HepG2 (cell line): ENCODE data around the gene HLA-DMB. TPM values are rescaled to one million over a fixed set of nuclear protein-coding genes. Genes with fewer than 3 reads are reported as not detected.
A peak's percentile ranks its signal among the peaks of the same experiment; 100 is the strongest.

Experiments
- ATAC-seq: fragments of 200-7000 bp; cut with Tn5 transposase; 3 replicates; pipeline ENCODE4 v1.9.1; 2020; ENCODE audit warnings: mild to moderate bottlenecking, moderate library complexity
- BruUV-seq: library from RNA; stranded (reverse); fragments of 400-500 nt; replicated peaks from 2 replicates; lab custom pipeline; 2021; lab: Mats Ljungman, UMichigan
- CTCF ChIA-PET: fragments of 300-600 bp; formaldehyde crosslinking; extraction: SDS; loops from one replicate; lab custom pipeline; 2021; ENCODE audit warnings: low total read pairs, inconsistent platforms, low intra/inter-chr PET ratio; lab: Yijun Ruan, JAX
- POLR2A ChIA-PET: fragments of 350-600 bp; sonication (Branson Sonifier 250); formaldehyde crosslinking; loops from one replicate; lab custom pipeline; 2020; ENCODE audit warnings: antibody characterized with exemption, inconsistent platforms; lab: Yijun Ruan, JAX
- DNase-seq: peaks from one replicate; pipeline ENCODE4 v3.0.0-alpha.2; 2015; ENCODE audit warnings: low spot score
- FAIRE-seq: peaks from 3 replicates; lab custom pipeline; 2011; peaks lifted over from hg19 to GRCh38; lab: Jason Lieb, UNC
- H2AFZ ChIP-seq: one replicate; pipeline ENCODE4 v1.6.1; 2011; ENCODE audit warnings: low read length, inconsistent platforms
- H3K27ac ChIP-seq: fragments of 300-600 bp; 3 replicates; pipeline ENCODE4 v1.8.0; 2011; ENCODE audit warnings: mixed run types, mild to moderate bottlenecking, mixed read lengths, low read length, inconsistent platforms; ENCODE audit not compliant: insufficient read depth; ENCODE audit errors: extremely low read length
- H3K27me3 ChIP-seq, 2 experiments: fragments of 200-600 bp in 1 of 2; 2 replicates in 1 of 2; 3 replicates in 1 of 2; pipeline versions ENCODE4 v1.6.0 to v1.8.0; 2011; ENCODE audit warnings: low read length in 2 of 2, mild to moderate bottlenecking in 2 of 2, moderate library complexity in 2 of 2, inconsistent platforms in 1 of 2; ENCODE audit not compliant: insufficient read depth in 2 of 2, control insufficient read depth in 1 of 2
- H3K36me3 ChIP-seq, 2 experiments: fragments of 200-600 bp in 1 of 2; replicated peaks in 1 of 2; 2 replicates in 1 of 2; 3 replicates in 1 of 2; pipeline versions ENCODE4 v1.5.1 to v1.8.0; 2011; ENCODE audit warnings: low read length in 2 of 2, inconsistent platforms in 1 of 2; ENCODE audit not compliant: insufficient read depth in 2 of 2, control insufficient read depth in 1 of 2
- H3K4me1 ChIP-seq: 2 replicates; pipeline ENCODE4 v1.5.1; 2012; ENCODE audit warnings: low read length, inconsistent platforms; ENCODE audit not compliant: insufficient read depth
- H3K4me2 ChIP-seq: 2 replicates; pipeline ENCODE4 v1.6.0; 2011; ENCODE audit warnings: low read depth, low read length, inconsistent platforms
- H3K4me3 ChIP-seq, 3 experiments: fragments of 200-600 bp in 1 of 3; sonication (generic), shearing (Covaris generic) in 1 of 3; replicated peaks in 1 of 3; 2 replicates each; pipeline ENCODE4 v1.5.1; 2011 to 2016; ENCODE audit warnings: low read length in 3 of 3, inconsistent platforms in 2 of 3, low read depth in 2 of 3, mild to moderate bottlenecking in 2 of 3, control low read depth in 1 of 3, mixed read lengths in 1 of 3; ENCODE audit not compliant: insufficient read depth in 1 of 3
- H3K79me2 ChIP-seq: one replicate; pipeline ENCODE4 v1.6.1; 2011; ENCODE audit warnings: low read length, inconsistent platforms; ENCODE audit not compliant: insufficient read depth
- H3K9ac ChIP-seq: 2 replicates; pipeline ENCODE4 v1.6.0; 2011; ENCODE audit warnings: mild to moderate bottlenecking, low read depth, low read length, inconsistent platforms; ENCODE audit not compliant: insufficient read depth
- H3K9me3 ChIP-seq: 2 replicates; pipeline ENCODE4 v1.5.1; 2012; ENCODE audit warnings: mild to moderate bottlenecking, low read length
- H4K20me1 ChIP-seq: 2 replicates; pipeline ENCODE4 v1.6.0; 2011; ENCODE audit warnings: inconsistent platforms, mild to moderate bottlenecking, low read length, moderate library complexity; ENCODE audit not compliant: insufficient read depth
- BCL6 ChIP-seq: IDR thresholded peaks from 2 replicates; pipeline ENCODE4 v1.6.1; 2016; ENCODE audit warnings: missing genetic modification reagents, missing compliant biosample characterization
- CEBPB ChIP-seq: IDR thresholded peaks from 2 replicates; pipeline ENCODE4 v1.6.1; 2011; ENCODE audit warnings: low read depth, low read length, improper control_type of control experiment, borderline replicate concordance
- FOSL2 ChIP-seq: sonication (generic); formaldehyde crosslinking; IDR thresholded peaks from 2 replicates; pipeline ENCODE4 v1.4.0; 2020; ENCODE audit warnings: missing genetic modification reagents
- JARID2 ChIP-seq: sonication (generic); formaldehyde crosslinking; IDR thresholded peaks from 2 replicates; pipeline ENCODE4 v1.8.1; 2023; ENCODE audit warnings: missing genetic modification reagents, inconsistent platforms; ENCODE audit not compliant: insufficient replicate concordance
- ZNF577 ChIP-seq: sonication (generic); formaldehyde crosslinking; IDR thresholded peaks from 2 replicates; pipeline ENCODE4 v1.4.0; 2020; ENCODE audit warnings: mild to moderate bottlenecking, low read depth, missing genetic modification reagents, borderline replicate concordance
- WGBS: methylation state at CpG from one replicate; pipeline ENCODE4 v1.1.6; 2017; ENCODE audit warnings: low lambda C conversion rate; 5-methylcytosine and 5-hydroxymethylcytosine counted together
- in situ Hi-C: cut with HindIII; loops from 2 replicates; pipeline ENCODE4 v1.10.0; 2017; ENCODE audit warnings: low pct_unique_long_range_greater_than_20kb; ENCODE audit not compliant: extremely low pct_ligation_motif_present
- intact Hi-C: fragments of 100-400 bp; cut with micrococcal nuclease; formaldehyde crosslinking; loops from one replicate; pipeline ENCODE4 v1.10.0; 2022; ENCODE audit not compliant: unreplicated experiment
- polyA plus RNA-seq, 8 experiments: library from polyadenylated mRNA; depleted of rRNA in 3 of 8; stranded (reverse) in 7 of 8; unstranded in 1 of 8; fragments of >200 nt; fragmentation: Illumina TruSeq in 4 of 8; extraction: Trizol in 4 of 8; gene quantifications; 2 replicates each; pipeline versions ENCODE4 v1.2.1 to v1.2.3, GENCODE V29; 2011 to 2016; ENCODE audit warnings: low read depth in 4 of 8, missing spikeins in 1 of 8, mixed read lengths in 1 of 8; ENCODE audit not compliant: insufficient read depth in 1 of 8
- total RNA-seq, 5 experiments: library from RNA; depleted of rRNA; stranded (reverse); fragments of >200 nt; fragmentation: Illumina TruSeq; extraction: Trizol; gene quantifications; 2 replicates each; pipeline ENCODE4 v1.2.3, GENCODE V29; 2016; ENCODE audit warnings: low read depth in 1 of 5
- TF ChIP-seq, protein P1 (sequence below): sonication (generic); formaldehyde crosslinking; conservative IDR thresholded peaks from 2 replicates; pipeline ENCODE4 v1.8.0; 2022; ENCODE audit warnings: low read depth, missing genetic modification reagents
- TF ChIP-seq, protein P2 (sequence below): sonication (generic); formaldehyde crosslinking; IDR thresholded peaks from 2 replicates; pipeline ENCODE4 v1.4.0; 2020; ENCODE audit warnings: missing genetic modification reagents, mild to moderate bottlenecking, borderline replicate concordance

Gene HLA-DMB
- total and polyA plus RNA-seq, 2 of the 13 experiments (the other 11 are each of a cell fraction or from before 2014, with no cell fraction given), result not detected

DNA sequence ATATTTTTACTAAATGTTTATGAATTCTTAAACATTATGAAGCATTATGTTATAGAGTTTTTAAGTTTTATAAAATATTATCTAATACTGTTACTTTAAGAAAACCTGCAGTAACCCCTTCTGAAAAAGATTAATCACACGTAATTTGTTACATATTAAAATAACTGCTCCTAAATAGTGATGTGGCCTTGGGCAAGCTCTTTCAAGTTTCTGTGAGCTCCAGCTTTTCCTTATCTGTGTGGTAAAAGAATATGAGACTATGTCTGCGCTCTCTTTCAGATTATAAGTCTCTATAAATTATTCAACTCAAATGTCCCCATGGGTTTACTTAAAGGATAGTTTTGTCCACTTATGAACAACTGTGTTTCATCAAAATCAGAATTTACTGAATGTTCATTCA lies 31.9 kb downstream of the HLA-DMB start (continued):
- TF ChIP-seq, protein P1, sequence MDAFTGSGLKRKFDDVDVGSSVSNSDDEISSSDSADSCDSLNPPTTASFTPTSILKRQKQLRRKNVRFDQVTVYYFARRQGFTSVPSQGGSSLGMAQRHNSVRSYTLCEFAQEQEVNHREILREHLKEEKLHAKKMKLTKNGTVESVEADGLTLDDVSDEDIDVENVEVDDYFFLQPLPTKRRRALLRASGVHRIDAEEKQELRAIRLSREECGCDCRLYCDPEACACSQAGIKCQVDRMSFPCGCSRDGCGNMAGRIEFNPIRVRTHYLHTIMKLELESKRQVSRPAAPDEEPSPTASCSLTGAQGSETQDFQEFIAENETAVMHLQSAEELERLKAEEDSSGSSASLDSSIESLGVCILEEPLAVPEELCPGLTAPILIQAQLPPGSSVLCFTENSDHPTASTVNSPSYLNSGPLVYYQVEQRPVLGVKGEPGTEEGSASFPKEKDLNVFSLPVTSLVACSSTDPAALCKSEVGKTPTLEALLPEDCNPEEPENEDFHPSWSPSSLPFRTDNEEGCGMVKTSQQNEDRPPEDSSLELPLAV (CRISPR knock-in tag), result no peak
- TF ChIP-seq JARID2, result no peak
- TF ChIP-seq FOSL2 (CRISPR knock-in tag), result no peak
- TF ChIP-seq BCL6 (CRISPR knock-in tag), result no peak
- TF ChIP-seq, protein P2, sequence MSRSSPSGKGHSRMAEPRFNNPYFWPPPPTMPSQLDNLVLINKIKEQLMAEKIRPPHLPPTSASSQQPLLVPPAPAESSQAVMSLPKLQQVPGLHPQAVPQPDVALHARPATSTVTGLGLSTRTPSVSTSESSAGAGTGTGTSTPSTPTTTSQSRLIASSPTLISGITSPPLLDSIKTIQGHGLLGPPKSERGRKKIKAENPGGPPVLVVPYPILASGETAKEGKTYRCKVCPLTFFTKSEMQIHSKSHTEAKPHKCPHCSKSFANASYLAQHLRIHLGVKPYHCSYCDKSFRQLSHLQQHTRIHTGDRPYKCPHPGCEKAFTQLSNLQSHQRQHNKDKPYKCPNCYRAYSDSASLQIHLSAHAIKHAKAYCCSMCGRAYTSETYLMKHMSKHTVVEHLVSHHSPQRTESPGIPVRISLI (CRISPR knock-in tag), result no peak

DNA sequence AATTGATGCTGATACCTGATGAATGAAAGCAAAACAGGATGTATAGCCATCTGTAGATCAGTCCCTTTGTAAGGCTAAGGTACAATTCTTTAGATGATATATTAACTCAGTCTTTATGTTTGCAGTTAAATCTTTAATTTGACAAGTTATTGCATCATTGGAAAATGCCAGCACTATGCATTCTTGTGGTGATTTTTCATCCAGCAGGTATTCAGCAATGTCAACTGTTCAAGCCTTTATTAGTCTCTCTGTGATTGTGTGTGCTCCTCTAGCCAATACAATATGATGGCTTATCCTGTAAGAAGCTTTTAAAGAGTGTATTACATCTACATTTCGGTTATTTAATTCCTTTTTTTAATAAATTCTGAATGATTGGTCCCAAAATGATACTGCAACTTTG lies 34.3 kb downstream of the HLA-DMB start:
- BruUV-seq, result no TSS peak
- in situ Hi-C loops, result no loop called here
- ATAC-seq, result no peak
- Histone ChIP-seq H3K4me1 (no peaks in the 10 kb centered on the region), H3K36me3 (no peaks in the 10 kb centered on the region), H3K27me3 (peaks cover 0 to 8% of the 10 kb centered on the region in 2 experiments; a peak in 1 of 5 replicates), H3K4me3 (no peak overlapping the region), H4K20me1 (no peaks in the 10 kb centered on the region), H3K9ac (no peak overlapping the region), H3K4me2 (no peak overlapping the region), H2AFZ (no peak overlapping the region), H3K79me2 (no peaks in the 10 kb centered on the region), H3K27ac (no peak overlapping the region), H3K9me3 (no peaks in the 10 kb centered on the region)
- no peak for FAIRE-seq
- DNase-seq, result no peak
- POLR2A ChIA-PET, result no interaction called here
- WGBS, result 0% methylated on average over 1 of the region's 1 CpG
- TF ChIP-seq ZNF577 (no peak), CEBPB (0 out of 2 replicates have a peak, but pooled peaks have one; percentile 34)
- CTCF ChIA-PET, result no interaction called here
- intact Hi-C loops, result no loop called here
